Neuronal stem cell (in vitro differentiated cells): ENCODE data around the gene EIF2AK2.

Experiments
- DNase-seq: peaks from one replicate; pipeline ENCODE4 v3.0.0-alpha.2; 2013; ENCODE audit warnings: low spot score
- H2AFZ ChIP-seq: one replicate; pipeline ENCODE4 v1.6.1; 2013; ENCODE audit warnings: mild to moderate bottlenecking, low read length, inconsistent platforms
- H2AK5ac ChIP-seq: 2 replicates; pipeline ENCODE4 v1.6.1; 2013; ENCODE audit warnings: low read depth, mild to moderate bottlenecking, inconsistent platforms, low read length, moderate library complexity, mixed read lengths
- H2BK120ac ChIP-seq: 2 replicates; pipeline ENCODE4 v1.6.1; 2013; ENCODE audit warnings: low read depth, mild to moderate bottlenecking, inconsistent platforms, low read length, moderate library complexity, mixed read lengths
- H2BK12ac ChIP-seq: one replicate; pipeline ENCODE4 v1.6.1; 2013; ENCODE audit warnings: low read length, inconsistent platforms
- H2BK15ac ChIP-seq: 2 replicates; pipeline ENCODE4 v1.6.1; 2013; ENCODE audit warnings: mild to moderate bottlenecking, low read length, inconsistent platforms, mixed read lengths
- H2BK5ac ChIP-seq: one replicate; pipeline ENCODE4 v1.6.1; 2013; ENCODE audit warnings: inconsistent platforms, mild to moderate bottlenecking, low read length, moderate library complexity
- H3K14ac ChIP-seq: one replicate; pipeline ENCODE4 v1.6.1; 2013; ENCODE audit warnings: low read length, inconsistent platforms
- H3K18ac ChIP-seq: 2 replicates; pipeline ENCODE4 v1.6.1; 2013; ENCODE audit warnings: low read length, inconsistent platforms
- H3K23ac ChIP-seq: 2 replicates; pipeline ENCODE4 v1.6.1; 2013; ENCODE audit warnings: low read depth, mild to moderate bottlenecking, mixed read lengths, low read length, inconsistent platforms; ENCODE audit not compliant: poor library complexity
- H3K27ac ChIP-seq: replicated peaks from 3 replicates; pipeline ENCODE4 v1.5.1; 2013; ENCODE audit warnings: low read length, inconsistent platforms
- H3K27me3 ChIP-seq, 3 experiments: 2 replicates each; pipeline ENCODE4 v1.6.1; 2013; ENCODE audit warnings: low read length in 3 of 3, mild to moderate bottlenecking in 2 of 3, inconsistent platforms in 1 of 3, low read depth in 1 of 3, mixed read lengths in 1 of 3, moderate library complexity in 1 of 3; ENCODE audit not compliant: control insufficient read depth in 3 of 3, insufficient read depth in 3 of 3
- H3K36me3 ChIP-seq, 2 donors: replicated peaks in 1 of 2; 2 replicates each; pipeline ENCODE4 v1.6.1; 2013; ENCODE audit warnings: low read length in 2 of 2; ENCODE audit not compliant: control insufficient read depth in 2 of 2, insufficient read depth in 2 of 2
- H3K4ac ChIP-seq: 2 replicates; pipeline ENCODE4 v1.6.1; 2013; ENCODE audit warnings: inconsistent platforms, mild to moderate bottlenecking, low read length, moderate library complexity
- H3K4me1 ChIP-seq, 2 donors: 1 replicate in 1 of 2; 2 replicates in 1 of 2; pipeline ENCODE4 v1.6.1; 2013; ENCODE audit warnings: low read length in 2 of 2, low read depth in 1 of 2; ENCODE audit not compliant: control insufficient read depth in 2 of 2, insufficient read depth in 1 of 2
- H3K4me2 ChIP-seq: one replicate; pipeline ENCODE4 v1.6.1; 2013; ENCODE audit warnings: mild to moderate bottlenecking, low read length, inconsistent platforms; ENCODE audit not compliant: insufficient read depth, poor library complexity, severe bottlenecking
- H3K4me3 ChIP-seq, 2 donors: 2 replicates each; pipeline ENCODE4 v1.5.1; 2013; ENCODE audit warnings: low read length in 2 of 2, mild to moderate bottlenecking in 2 of 2, inconsistent platforms in 1 of 2, moderate library complexity in 1 of 2
- H3K79me1 ChIP-seq: one replicate; pipeline ENCODE4 v1.6.1; 2013; ENCODE audit warnings: low read depth, mild to moderate bottlenecking, inconsistent platforms, low read length, moderate library complexity
- H3K9ac ChIP-seq: one replicate; pipeline ENCODE4 v1.6.1; 2013; ENCODE audit warnings: mild to moderate bottlenecking, low read depth, low read length, inconsistent platforms; ENCODE audit not compliant: poor library complexity
- H3K9me3 ChIP-seq, 2 donors: replicated peaks in 1 of 2; 2 replicates each; pipeline versions ENCODE3 to v1.6.1; 2013; ENCODE audit warnings: low read length in 2 of 2, mild to moderate bottlenecking in 2 of 2, inconsistent platforms in 1 of 2, low read depth in 1 of 2, mixed read lengths in 1 of 2, moderate library complexity in 1 of 2; ENCODE audit not compliant: control insufficient read depth in 2 of 2, insufficient read depth in 1 of 2
- H4K8ac ChIP-seq: one replicate; pipeline ENCODE4 v1.6.1; 2013; ENCODE audit warnings: low read depth, mild to moderate bottlenecking, inconsistent platforms, low read length, moderate library complexity
- H4K91ac ChIP-seq: one replicate; pipeline ENCODE4 v1.6.1; 2013; ENCODE audit warnings: low read length, low read depth, mild to moderate bottlenecking, inconsistent platforms; ENCODE audit not compliant: poor library complexity
- WGBS, 2 donors: extraction: QIAGEN DNeasy Blood & Tissue Kit; methylation state at CpG; one replicate each; pipeline ENCODE4 v1.1.7; 2013; ENCODE audit warnings: missing lambda C conversion rate in 2 of 2, mixed read lengths in 1 of 2; ENCODE audit not compliant: insufficient read length in 2 of 2, insufficient replicate concordance in 1 of 2; ENCODE audit errors: extremely low coverage in 2 of 2; 5-methylcytosine and 5-hydroxymethylcytosine counted together

EIF2AK2 gene

DNA sequence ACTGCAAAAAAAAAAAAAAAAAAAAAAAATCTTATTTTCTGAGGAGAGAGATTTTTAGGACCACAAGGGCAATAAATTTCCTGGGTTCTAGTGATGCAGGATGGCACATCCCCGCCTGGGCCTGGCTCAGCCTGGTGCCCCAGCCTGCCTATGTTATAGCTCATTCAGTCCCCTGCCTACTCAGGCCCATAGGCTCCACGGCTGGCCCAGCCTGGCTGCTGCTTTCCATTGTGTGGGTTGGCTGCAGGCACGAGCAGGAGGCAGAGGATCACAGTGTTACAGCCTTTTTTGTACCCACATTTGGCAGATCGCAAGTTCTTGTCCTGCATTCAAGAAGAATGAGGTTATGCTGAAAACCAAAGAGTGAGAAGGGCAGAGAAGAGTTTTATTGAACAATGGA is 34.5 kb upstream of the EIF2AK2 start:
- Histone ChIP-seq H3K4me1 (peaks cover 3 to 10% of the 10 kb centered on the region in 2 donors), H2AK5ac (no peak overlapping the region), H2AFZ (peak overlapping the region; percentile 36), H3K27ac (no peak overlapping the region), H4K91ac (no peak overlapping the region), H3K4me2 (no peak overlapping the region), H2BK5ac (peak overlapping the region; percentile 35), H3K14ac (no peak overlapping the region), H3K9ac (peak overlapping the region; percentile 7), H3K79me1 (no peaks in the 10 kb centered on the region), H2BK120ac (no peak overlapping the region), H4K8ac (no peak overlapping the region), H3K27me3 (peaks cover 0 to 1% (median 0%) of the 10 kb centered on the region in 3 experiments), H2BK15ac (peak overlapping the region; percentile 10), H3K18ac (peak overlapping the region; percentile 52), H3K4me3 (no peak overlapping the region), H3K36me3 (no peaks in the 10 kb centered on the region), H2BK12ac (no peak overlapping the region), H3K9me3 (no peaks in the 10 kb centered on the region), H3K4ac (no peak overlapping the region), H3K23ac (no peak overlapping the region)
- DNase-seq, result no peak
- no CpG with 5 or more reads among the region's 4 CpGs for WGBS, 2 donors

DNA sequence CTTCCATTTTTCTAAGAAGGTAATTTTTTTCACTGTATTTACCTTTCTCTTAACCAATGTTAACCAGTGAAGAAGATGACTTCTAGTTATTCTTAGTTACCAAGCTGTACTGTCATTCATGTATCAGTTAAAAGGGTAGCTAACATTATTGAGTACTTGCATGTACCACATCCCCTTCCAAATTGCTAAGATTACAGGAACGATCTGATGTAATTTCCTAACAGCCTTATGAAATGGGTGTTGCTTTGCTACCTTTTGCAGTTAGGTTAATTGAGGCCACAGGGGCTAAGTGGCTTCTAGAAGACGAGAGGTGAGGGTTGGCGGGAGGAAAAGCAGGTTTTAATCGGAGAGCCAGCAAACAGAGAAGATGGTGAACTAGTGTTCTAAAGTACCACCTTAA is 33.5 kb upstream of the EIF2AK2 start:
- H2AFZ ChIP-seq, result peak overlapping the region; percentile 52
- H2BK15ac ChIP-seq, result no peak overlapping the region
- no peaks in the 10 kb centered on the region for H3K79me1 ChIP-seq
- H4K8ac ChIP-seq, result no peak overlapping the region
- WGBS, 2 donors, result no CpG with 5 or more reads among the region's 4 CpGs
- H3K14ac ChIP-seq, result no peak overlapping the region
- no peak overlapping the region for H2BK120ac ChIP-seq
- H3K4me3 ChIP-seq, result no peak overlapping the region
- no peak overlapping the region for H3K9ac ChIP-seq
- no peak overlapping the region for H2BK12ac ChIP-seq
- H3K27ac ChIP-seq, result no peak overlapping the region
- no peak overlapping the region for H4K91ac ChIP-seq
- no peak overlapping the region for H2AK5ac ChIP-seq
- no peak overlapping the region for H3K18ac ChIP-seq
- H3K4ac ChIP-seq, result no peak overlapping the region
- peaks cover 0 to 8% (median 0%) of the 10 kb centered on the region in 3 experiments for H3K27me3 ChIP-seq
- H3K4me1 ChIP-seq, result peaks cover 3 to 10% of the 10 kb centered on the region in 2 donors
- DNase-seq, result no peak
- peaks cover 0 to 1% of the 10 kb centered on the region in 2 donors for H3K9me3 ChIP-seq
- H3K36me3 ChIP-seq, result no peaks in the 10 kb centered on the region
- H3K4me2 ChIP-seq, result no peak overlapping the region
- no peak overlapping the region for H3K23ac ChIP-seq
- no peak overlapping the region for H2BK5ac ChIP-seq

GRCh38 chr2:37189452-37190153 is 32.8 kb upstream of the EIF2AK2 start:
- Histone ChIP-seq H2BK120ac (no peak overlapping the region), H2AK5ac (no peak overlapping the region), H2BK12ac (no peak overlapping the region), H3K14ac (no peak overlapping the region), H3K79me1 (no peaks in the 10 kb centered on the region), H3K9ac (no peak overlapping the region), H2BK15ac (no peak overlapping the region), H4K8ac (no peak overlapping the region), H3K4me1 (peaks cover 3 to 10% of the 10 kb centered on the region in 2 donors), H3K4me3 (no peak overlapping the region), H3K18ac (no peak overlapping the region), H3K9me3 (peaks cover 0 to 1% of the 10 kb centered on the region in 2 donors), H3K27ac (no peak overlapping the region), H2AFZ (peak overlapping the region; percentile 52), H3K23ac (no peak overlapping the region), H3K27me3 (peaks cover 0 to 8% (median 0%) of the 10 kb centered on the region in 3 experiments), H4K91ac (no peak overlapping the region), H3K4ac (no peak overlapping the region), H3K36me3 (no peaks in the 10 kb centered on the region), H3K4me2 (no peak overlapping the region), H2BK5ac (no peak overlapping the region)
- no peak for DNase-seq
- whole genome bisulfite sequencing, 2 donors, result no CpG with 5 or more reads among the region's 6 CpGs

DNA sequence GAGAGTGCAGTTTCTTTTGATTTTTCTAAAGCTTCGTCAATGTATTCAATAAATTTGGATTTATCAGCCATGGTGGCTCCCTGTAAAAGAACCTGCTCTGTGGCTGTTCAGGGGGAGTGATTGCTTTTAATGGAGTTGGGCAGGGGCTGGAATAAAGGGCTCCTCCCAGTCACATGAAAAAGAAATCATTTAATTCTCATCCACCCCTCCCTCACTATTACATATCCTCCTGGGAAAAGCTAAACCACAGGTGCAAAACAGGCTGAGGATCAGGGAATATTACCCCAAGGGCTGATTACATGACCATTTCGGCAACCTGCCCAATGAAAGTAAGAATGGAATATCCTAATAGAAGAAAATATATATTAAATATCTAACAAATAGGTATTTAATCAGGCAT is 31.8 kb upstream of the EIF2AK2 start, which contains the start of gene SULT6B1:
SULT6B1 (minus strand) TSS at position 101 of the 400 bp plus-strand sequence; CDS start at position 71, 30 bp downstream.
- Histone ChIP-seq H3K4me3 (no peak within 1 kb of the TSS), H3K4me1 (peaks cover 3 to 10% of the 10 kb centered on the region in 2 donors), H2AK5ac (no peak within 1 kb of the TSS), H2BK120ac (no peak within 1 kb of the TSS), H3K18ac (no peak within 1 kb of the TSS), H3K23ac (no peak within 1 kb of the TSS), H3K36me3 (no peaks in the 10 kb centered on the region), H3K9me3 (peaks cover 0 to 1% of the 10 kb centered on the region in 2 donors), H4K91ac (no peak within 1 kb of the TSS), H2AFZ (peak within 1 kb of the TSS; percentile 52), H3K4ac (no peak within 1 kb of the TSS), H3K9ac (no peak within 1 kb of the TSS), H3K4me2 (no peak within 1 kb of the TSS), H4K8ac (no peak within 1 kb of the TSS), H2BK12ac (no peak within 1 kb of the TSS), H3K27me3 (peaks cover 0 to 8% (median 0%) of the 10 kb centered on the region in 3 experiments), H3K79me1 (no peaks in the 10 kb centered on the region), H2BK5ac (no peak within 1 kb of the TSS), H3K27ac (no peak within 1 kb of the TSS), H3K14ac (no peak within 1 kb of the TSS), H2BK15ac (no peak within 1 kb of the TSS)
- WGBS, 2 donors, result no CpG with 5 or more reads among the region's 2 CpGs
- DNase-seq, result no peak
